Right forelimb (tissue), 1 donor: ENCODE measurements around the gene CABLES2.

Source experiments
- DNase-seq: peaks from one replicate; pipeline ENCODE4 v3.0.0-alpha.2; 2018

Gene CABLES2

DNA sequence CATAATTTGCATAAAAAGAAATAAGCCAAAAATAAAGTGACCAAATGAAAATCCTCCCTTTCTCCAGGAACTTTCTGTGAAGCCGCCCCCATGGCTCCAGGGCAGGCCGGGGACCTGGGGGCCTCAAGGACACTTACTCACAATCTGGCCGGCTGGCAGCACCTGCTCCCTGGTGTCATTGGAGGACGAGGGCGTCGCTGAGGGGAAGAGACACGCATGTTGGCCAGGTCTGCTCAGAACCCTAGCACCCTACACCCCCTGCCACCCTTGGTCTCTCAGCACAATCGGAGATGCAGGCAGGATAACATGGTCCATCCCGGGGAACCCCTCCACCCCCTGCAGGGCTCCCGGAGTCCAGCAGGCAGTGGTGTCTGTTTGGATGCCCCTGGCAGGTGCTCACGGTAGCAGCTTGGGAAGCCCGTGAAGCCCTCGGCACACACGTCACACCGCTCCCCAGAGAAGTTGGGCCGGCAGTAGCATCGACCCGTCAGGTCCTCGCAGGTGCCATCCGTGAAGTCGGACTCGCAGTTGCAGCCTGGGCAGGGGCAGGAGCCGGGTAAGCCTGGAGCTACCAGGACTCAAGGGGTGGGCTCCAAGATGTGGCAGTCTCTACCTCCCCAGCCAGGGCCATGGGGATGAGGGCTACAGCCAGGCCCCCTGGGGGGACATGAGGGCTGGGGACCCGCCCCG lies 61.3 kb downstream of the CABLES2 start:
- DNase-seq = no peak

DNA sequence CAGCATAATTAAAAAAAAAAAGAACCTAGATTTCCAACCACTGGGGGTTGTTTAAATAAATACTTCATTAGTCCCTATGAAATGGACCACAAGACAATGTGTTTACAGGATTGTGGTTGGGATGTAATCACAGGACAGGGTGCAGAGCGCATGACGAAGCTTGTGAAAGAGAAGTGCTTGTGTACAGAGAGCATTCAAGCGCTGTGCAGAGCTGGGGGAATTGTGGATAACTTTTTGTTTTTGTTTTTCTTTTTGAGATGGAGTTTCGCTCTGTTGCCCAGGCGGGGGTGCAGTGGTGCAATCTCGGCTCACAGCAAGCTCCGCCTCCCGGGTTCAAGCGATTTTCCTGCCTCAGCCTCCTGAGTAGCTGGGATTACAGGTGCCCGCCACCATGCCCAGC lies 62.3 kb downstream of the CABLES2 start:
- DNase-seq = no peak

DNA sequence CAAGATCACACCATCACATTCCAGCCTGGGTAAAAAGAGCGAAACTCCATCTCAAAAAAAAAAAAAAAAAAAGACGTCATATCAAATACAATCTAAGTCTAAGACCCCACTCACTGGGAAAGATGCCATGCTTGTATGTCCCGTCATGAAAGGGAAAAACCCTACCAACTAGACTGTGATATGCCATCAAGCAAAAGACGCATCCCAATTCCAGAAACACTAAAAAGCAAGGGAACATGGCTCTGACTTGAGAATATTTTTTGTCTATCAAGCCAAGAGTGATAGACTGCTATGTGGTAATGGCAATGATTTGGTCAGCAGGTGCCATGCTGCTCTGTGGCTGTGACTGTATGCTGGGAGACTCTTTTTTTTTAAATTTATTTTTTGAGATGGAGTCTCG lies 63.0 kb downstream of the CABLES2 start:
- no peak for DNase-seq

DNA sequence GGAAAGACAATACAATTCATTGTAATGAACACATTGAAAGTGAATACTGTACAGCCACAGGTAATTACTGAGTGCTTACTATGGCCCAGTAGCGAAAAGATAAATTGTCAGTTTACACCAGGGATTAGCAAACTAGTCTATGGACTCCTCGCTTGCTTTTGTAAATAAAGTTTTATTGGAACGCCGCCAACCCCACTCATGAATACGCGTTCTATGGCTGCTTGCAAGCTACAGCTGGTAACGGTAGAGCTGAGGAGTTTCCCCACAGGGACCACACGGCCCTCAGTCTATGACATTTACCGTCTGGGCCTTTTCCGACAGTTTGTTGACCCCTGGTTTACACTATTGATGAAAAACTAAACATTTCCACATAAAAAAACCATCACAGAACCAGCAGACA lies 64.2 kb downstream of the CABLES2 start:
- DNase-seq = no peak

DNA sequence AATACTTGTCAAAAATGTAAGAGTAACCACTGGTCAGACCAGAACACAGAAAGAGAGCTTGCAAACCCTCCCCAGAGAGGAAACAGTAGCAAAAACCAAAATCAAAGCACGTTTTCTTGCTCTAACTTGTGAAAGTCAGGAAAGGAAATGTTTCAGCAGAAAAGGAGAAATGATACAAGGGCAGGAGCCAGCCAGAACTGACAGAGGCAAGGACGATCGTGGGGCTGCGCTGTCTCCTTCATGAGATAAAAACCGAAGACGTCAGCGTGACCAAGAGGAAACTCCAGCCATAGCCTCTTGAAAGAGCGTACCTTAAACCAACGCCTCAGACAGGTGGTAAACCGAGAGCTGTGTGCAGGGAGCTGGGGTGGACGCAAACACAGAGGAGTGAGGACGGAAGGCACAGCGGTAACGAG lies 67.4 kb downstream of the CABLES2 start:
- no peak for DNase-seq
